ENCODE measurements around the gene SOX8. TPM values are rescaled to one million over a fixed set of nuclear protein-coding genes. Genes with fewer than 3 reads are reported as not detected.

Gene SOX8
- total and polyA plus RNA-seq, 10 of the 15 experiments (the other 5 are each of a cell fraction or from before 2014, with no cell fraction given): not detected

DNA sequence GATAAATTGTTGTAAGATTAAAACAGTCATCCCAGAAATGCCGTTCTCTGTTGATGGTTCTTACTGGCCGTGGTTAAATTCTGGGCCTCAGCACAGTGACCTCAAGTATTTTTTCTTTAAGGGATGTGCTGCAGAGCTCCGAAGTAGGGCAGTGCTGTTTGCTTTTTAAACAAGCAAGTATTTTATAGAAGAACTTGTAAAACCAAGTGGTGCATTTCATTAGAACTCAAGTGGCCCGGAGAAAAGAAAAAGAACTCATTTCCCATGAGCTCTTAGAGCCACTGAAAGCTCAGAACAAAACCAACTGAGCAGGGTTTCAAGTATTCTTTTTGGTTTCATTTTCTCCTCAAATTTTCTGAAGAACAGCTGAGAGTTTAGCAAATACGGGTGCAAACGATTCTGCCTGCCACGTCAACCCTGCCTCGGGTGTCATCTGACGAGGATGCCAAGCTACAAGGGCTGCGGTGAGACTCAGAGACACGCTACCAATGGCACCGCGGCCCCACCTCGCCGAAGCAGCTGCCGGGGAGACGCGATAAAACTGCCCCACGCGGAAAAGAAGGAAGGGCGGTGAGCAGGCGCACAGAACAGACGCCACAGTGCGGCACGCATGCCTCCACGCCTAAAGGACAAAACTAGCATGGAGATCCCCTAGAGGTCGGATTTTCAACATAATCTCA lies 17.1 kb upstream of the SOX8 start (continued):
- TF ChIP-seq, protein P1, sequence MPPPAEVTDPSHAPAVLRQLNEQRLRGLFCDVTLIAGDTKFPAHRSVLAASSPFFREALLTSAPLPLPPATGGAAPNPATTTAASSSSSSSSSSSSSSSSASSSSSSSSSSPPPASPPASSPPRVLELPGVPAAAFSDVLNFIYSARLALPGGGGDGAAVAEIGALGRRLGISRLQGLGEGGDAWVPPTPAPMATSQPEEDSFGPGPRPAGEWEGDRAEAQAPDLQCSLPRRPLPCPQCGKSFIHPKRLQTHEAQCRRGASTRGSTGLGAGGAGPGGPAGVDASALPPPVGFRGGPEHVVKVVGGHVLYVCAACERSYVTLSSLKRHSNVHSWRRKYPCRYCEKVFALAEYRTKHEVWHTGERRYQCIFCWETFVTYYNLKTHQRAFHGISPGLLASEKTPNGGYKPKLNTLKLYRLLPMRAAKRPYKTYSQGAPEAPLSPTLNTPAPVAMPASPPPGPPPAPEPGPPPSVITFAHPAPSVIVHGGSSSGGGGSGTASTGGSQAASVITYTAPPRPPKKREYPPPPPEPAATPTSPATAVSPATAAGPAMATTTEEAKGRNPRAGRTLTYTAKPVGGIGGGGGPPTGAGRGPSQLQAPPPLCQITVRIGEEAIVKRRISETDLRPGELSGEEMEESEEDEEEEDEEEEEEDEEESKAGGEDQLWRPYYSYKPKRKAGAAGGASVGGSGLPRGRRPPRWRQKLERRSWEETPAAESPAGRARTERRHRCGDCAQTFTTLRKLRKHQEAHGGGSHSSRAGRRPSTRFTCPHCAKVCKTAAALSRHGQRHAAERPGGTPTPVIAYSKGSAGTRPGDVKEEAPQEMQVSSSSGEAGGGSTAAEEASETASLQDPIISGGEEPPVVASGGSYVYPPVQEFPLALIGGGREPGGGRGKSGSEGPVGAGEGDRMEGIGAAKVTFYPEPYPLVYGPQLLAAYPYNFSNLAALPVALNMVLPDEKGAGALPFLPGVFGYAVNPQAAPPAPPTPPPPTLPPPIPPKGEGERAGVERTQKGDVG (CRISPR knock-in tag; IDR thresholded peaks at IDR 0.05): no peak
- no peak for TF ChIP-seq HDGF (IDR thresholded peaks at IDR 0.05)
- no peak for TF ChIP-seq ZSCAN29 (IDR thresholded peaks at IDR 0.05)
- TF ChIP-seq, protein P2, sequence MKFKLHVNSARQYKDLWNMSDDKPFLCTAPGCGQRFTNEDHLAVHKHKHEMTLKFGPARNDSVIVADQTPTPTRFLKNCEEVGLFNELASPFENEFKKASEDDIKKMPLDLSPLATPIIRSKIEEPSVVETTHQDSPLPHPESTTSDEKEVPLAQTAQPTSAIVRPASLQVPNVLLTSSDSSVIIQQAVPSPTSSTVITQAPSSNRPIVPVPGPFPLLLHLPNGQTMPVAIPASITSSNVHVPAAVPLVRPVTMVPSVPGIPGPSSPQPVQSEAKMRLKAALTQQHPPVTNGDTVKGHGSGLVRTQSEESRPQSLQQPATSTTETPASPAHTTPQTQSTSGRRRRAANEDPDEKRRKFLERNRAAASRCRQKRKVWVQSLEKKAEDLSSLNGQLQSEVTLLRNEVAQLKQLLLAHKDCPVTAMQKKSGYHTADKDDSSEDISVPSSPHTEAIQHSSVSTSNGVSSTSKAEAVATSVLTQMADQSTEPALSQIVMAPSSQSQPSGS (IDR thresholded peaks at IDR 0.05; ENCODE audit: low read length): no peak
- TF ChIP-seq, protein P3, sequence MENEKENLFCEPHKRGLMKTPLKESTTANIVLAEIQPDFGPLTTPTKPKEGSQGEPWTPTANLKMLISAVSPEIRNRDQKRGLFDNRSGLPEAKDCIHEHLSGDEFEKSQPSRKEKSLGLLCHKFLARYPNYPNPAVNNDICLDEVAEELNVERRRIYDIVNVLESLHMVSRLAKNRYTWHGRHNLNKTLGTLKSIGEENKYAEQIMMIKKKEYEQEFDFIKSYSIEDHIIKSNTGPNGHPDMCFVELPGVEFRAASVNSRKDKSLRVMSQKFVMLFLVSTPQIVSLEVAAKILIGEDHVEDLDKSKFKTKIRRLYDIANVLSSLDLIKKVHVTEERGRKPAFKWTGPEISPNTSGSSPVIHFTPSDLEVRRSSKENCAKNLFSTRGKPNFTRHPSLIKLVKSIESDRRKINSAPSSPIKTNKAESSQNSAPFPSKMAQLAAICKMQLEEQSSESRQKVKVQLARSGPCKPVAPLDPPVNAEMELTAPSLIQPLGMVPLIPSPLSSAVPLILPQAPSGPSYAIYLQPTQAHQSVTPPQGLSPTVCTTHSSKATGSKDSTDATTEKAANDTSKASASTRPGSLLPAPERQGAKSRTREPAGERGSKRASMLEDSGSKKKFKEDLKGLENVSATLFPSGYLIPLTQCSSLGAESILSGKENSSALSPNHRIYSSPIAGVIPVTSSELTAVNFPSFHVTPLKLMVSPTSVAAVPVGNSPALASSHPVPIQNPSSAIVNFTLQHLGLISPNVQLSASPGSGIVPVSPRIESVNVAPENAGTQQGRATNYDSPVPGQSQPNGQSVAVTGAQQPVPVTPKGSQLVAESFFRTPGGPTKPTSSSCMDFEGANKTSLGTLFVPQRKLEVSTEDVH (IDR thresholded peaks at IDR 0.05; ENCODE audit: low read depth, partially characterized antibody): no peak
- no peak for TF ChIP-seq KAT2A (conservative IDR thresholded peaks at IDR 0.05; ENCODE audit: control insufficient read depth, low read depth, low read length)
- TF ChIP-seq TCF3 (IDR thresholded peaks at IDR 0.05; ENCODE audit: borderline replicate concordance, insufficient read depth, low read depth, low read length): no peak
- TF ChIP-seq, protein P4, sequence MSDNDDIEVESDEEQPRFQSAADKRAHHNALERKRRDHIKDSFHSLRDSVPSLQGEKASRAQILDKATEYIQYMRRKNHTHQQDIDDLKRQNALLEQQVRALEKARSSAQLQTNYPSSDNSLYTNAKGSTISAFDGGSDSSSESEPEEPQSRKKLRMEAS (IDR thresholded peaks at IDR 0.05; ENCODE audit: low read depth, low read length): no peak
- no peak for TF ChIP-seq CBFB (IDR thresholded peaks at IDR 0.05; ENCODE audit: low read depth)
- TF ChIP-seq PML (IDR thresholded peaks at IDR 0.05; ENCODE audit: low read length): no peak

Measured in GM12878 (cell line).